ENCODE measurements around the gene MAGEB18. TPM values are rescaled to one million over a fixed set of nuclear protein-coding genes. Genes with fewer than 3 reads are reported as not detected.

Gene MAGEB18
- total and polyA plus RNA-seq, 2 donors (not counting 3 experiments of a cell fraction or from before 2014, with no cell fraction given): not detected

- dilution Hi-C loops (cut with MboI; ENCODE audit: extremely low pct_ligation_motif_present, low sequenced_read_pairs): no loop called here
Measured at GRCh38 chrX:26109142-26109541, 29.0 kb upstream of the MAGEB18 start.

GRCh38 chrX:26146024-26146423 is 7.9 kb downstream of the MAGEB18 start:
- Histone ChIP-seq H3K27me3 (ENCODE audit: control insufficient read depth in 2 of 2, insufficient read depth in 2 of 2, low read length in 2 of 2) (no peaks in the 10 kb centered on the region), H3K79me2 (ENCODE audit: control insufficient read depth, insufficient read depth, low read length) (no peaks in the 10 kb centered on the region), H2AFZ (ENCODE audit: low read depth, low read length) (no peak overlapping the region), H3K9ac (replicated peaks; ENCODE audit: extremely low read depth, insufficient read depth, low read length) (no peak overlapping the region), H3K4me2 (ENCODE audit: insufficient read depth, low read length) (no peak overlapping the region), H3K27ac (ENCODE audit: insufficient read depth, low read depth, low read length) (no peak overlapping the region), H3K9me1 (replicated peaks; ENCODE audit: control insufficient read depth, extremely low read depth, insufficient read depth, low read length) (no peaks in the 10 kb centered on the region), H3K4me3 (replicated peaks in 1 of 3; ENCODE audit: insufficient read depth in 1 of 3, low read depth in 1 of 3, low read length in 3 of 3) (no peak overlapping the region), H3K4me1 (ENCODE audit: control insufficient read depth, extremely low read depth, insufficient read depth, low read length) (no peaks in the 10 kb centered on the region), H4K20me1 (replicated peaks; ENCODE audit: control insufficient read depth, extremely low read depth, insufficient read depth, low read length) (no peaks in the 10 kb centered on the region), H3K36me3 (ENCODE audit: control insufficient read depth in 2 of 2, extremely low read depth in 1 of 2, insufficient read depth in 2 of 2, low read length in 2 of 2) (no peaks in the 10 kb centered on the region), H3K9me3 (replicated peaks; ENCODE audit: control insufficient read depth, insufficient read depth, low read length) (no peaks in the 10 kb centered on the region)
- dilution Hi-C loops (cut with MboI; ENCODE audit: extremely low pct_ligation_motif_present, low sequenced_read_pairs) (no loop called here), intact Hi-C loops (cut with micrococcal nuclease) (loop anchor here (5.0 kb wide), 1 partner anchor 289 kb away; no protein-coding TSS in a partner anchor)
- no TSS peak for BruUV-seq (replicated peaks)
- TF ChIP-seq POLR2AphosphoS5 (IDR thresholded peaks at IDR 0.05; ENCODE audit: insufficient read depth, low read depth, low read length) (no peak), JUN (IDR thresholded peaks at IDR 0.05; ENCODE audit: borderline replicate concordance, insufficient read depth, insufficient read length, low read depth) (no peak), POLR2A (IDR thresholded peaks at IDR 0.05; ENCODE audit: low read depth, low read length) (no peak), GATA2 (IDR thresholded peaks at IDR 0.05; ENCODE audit: insufficient read depth, insufficient read length, low read depth, low read length) (no peak), EZH2 (IDR thresholded peaks at IDR 0.05; ENCODE audit: borderline replicate concordance, low read depth, low read length, severe bottlenecking) (no peak), FOS (IDR thresholded peaks at IDR 0.05; ENCODE audit: borderline replicate concordance, insufficient read depth, low read length) (no peak), MYC (IDR thresholded peaks at IDR 0.05; ENCODE audit: low read depth, low read length) (no peak)
- ChIA-PET CTCF (no interaction called here), POLR2A (no interaction called here)
- peak; percentile 31 for FAIRE-seq
- peak; percentile 41 for DNase-seq (ENCODE audit: low read depth, low spot score)

More at GRCh38 chrX:26109142-26109541, 29.0 kb upstream of the MAGEB18 start:
- H3K27ac ChIP-seq (ENCODE audit: insufficient read depth, low read depth, low read length): no peak overlapping the region
- intact Hi-C loops (cut with micrococcal nuclease): no loop called here
- H3K9ac ChIP-seq (replicated peaks; ENCODE audit: extremely low read depth, insufficient read depth, low read length): no peak overlapping the region
- POLR2A ChIA-PET: no interaction called here
- H3K4me1 ChIP-seq (ENCODE audit: control insufficient read depth, extremely low read depth, insufficient read depth, low read length): no peaks in the 10 kb centered on the region
- no peak for TF ChIP-seq MYC (IDR thresholded peaks at IDR 0.05; ENCODE audit: low read depth, low read length)
- TF ChIP-seq EZH2 (IDR thresholded peaks at IDR 0.05; ENCODE audit: borderline replicate concordance, low read depth, low read length, severe bottlenecking): no peak
- H3K36me3 ChIP-seq (ENCODE audit: control insufficient read depth in 2 of 2, extremely low read depth in 1 of 2, insufficient read depth in 2 of 2, low read length in 2 of 2): no peaks in the 10 kb centered on the region
- no peak overlapping the region for H3K4me3 ChIP-seq (replicated peaks in 1 of 3; ENCODE audit: insufficient read depth in 1 of 3, low read depth in 1 of 3, low read length in 3 of 3)
- DNase-seq (ENCODE audit: low read depth, low spot score) (no peak), FAIRE-seq (no peak)
- BruUV-seq (replicated peaks): no TSS peak
- no peaks in the 10 kb centered on the region for H3K9me3 ChIP-seq (replicated peaks; ENCODE audit: control insufficient read depth, insufficient read depth, low read length)
- H3K9me1 ChIP-seq (replicated peaks; ENCODE audit: control insufficient read depth, extremely low read depth, insufficient read depth, low read length): no peaks in the 10 kb centered on the region
- H3K79me2 ChIP-seq (ENCODE audit: control insufficient read depth, insufficient read depth, low read length): no peaks in the 10 kb centered on the region
- CTCF ChIA-PET: no interaction called here
- no peak overlapping the region for H3K4me2 ChIP-seq (ENCODE audit: insufficient read depth, low read length)
- H3K27me3 ChIP-seq (ENCODE audit: control insufficient read depth in 2 of 2, insufficient read depth in 2 of 2, low read length in 2 of 2): no peaks in the 10 kb centered on the region
- H4K20me1 ChIP-seq (replicated peaks; ENCODE audit: control insufficient read depth, extremely low read depth, insufficient read depth, low read length): no peaks in the 10 kb centered on the region
- H2AFZ ChIP-seq (ENCODE audit: low read depth, low read length): no peak overlapping the region
